Thyroid gland (tissue), 4 donors: ENCODE results near the gene AMZ2. TPM values are rescaled to one million over a fixed set of nuclear protein-coding genes. Genes with fewer than 3 reads are reported as not detected.

ENCODE experiments used
- DNase-seq, 2 donors: peaks; one replicate each; pipeline ENCODE4 v3.0.0-alpha.2; 2019
- H3K27ac ChIP-seq, 3 donors: fragments of 200-600 bp; sonication (generic); 1 replicate in 2 of 3; 2 replicates in 1 of 3; pipeline ENCODE4 v1.5.1; 2016 to 2019; ENCODE audit warnings: mild to moderate bottlenecking in 1 of 3, moderate library complexity in 1 of 3
- H3K27me3 ChIP-seq: fragments of 200-600 bp; sonication (generic); one replicate; pipeline ENCODE4 v1.5.1; 2019
- H3K36me3 ChIP-seq, 2 donors: fragments of 200-600 bp; sonication (generic); one replicate each; pipeline ENCODE4 v1.5.1; 2016 to 2019
- H3K4me1 ChIP-seq, 2 donors: fragments of 200-600 bp; sonication (generic); one replicate each; pipeline ENCODE4 v1.5.1; 2017 to 2019
- H3K4me3 ChIP-seq, 3 donors: fragments of 200-600 bp; sonication (generic); replicated peaks in 1 of 3; 1 replicate in 2 of 3; 2 replicates in 1 of 3; pipeline ENCODE4 v1.5.1; 2016; ENCODE audit warnings: mild to moderate bottlenecking in 1 of 3
- H3K9me3 ChIP-seq: fragments of 200-600 bp; sonication (generic); one replicate; pipeline ENCODE4 v1.5.1; 2017
- CTCF ChIP-seq, 6 experiments: fragments of 200-600 bp in 3 of 6; fragments of 450-650 bp in 3 of 6; sonication (generic) in 3 of 6; IDR thresholded peaks; one replicate each; pipeline ENCODE4 v1.5.1; 2016 to 2019; ENCODE audit warnings: antibody characterized with exemption in 6 of 6, mild to moderate bottlenecking in 2 of 6, inconsistent platforms in 1 of 6, moderate library complexity in 1 of 6
- POLR2A ChIP-seq, 2 donors: fragments of 450-650 bp; IDR thresholded peaks; one replicate each; pipeline ENCODE4 v1.6.1; 2017; ENCODE audit warnings: antibody characterized with exemption in 2 of 2, mild to moderate bottlenecking in 2 of 2, moderate library complexity in 1 of 2
- WGBS, 2 donors: methylation state at CpG; one replicate each; pipeline ENCODE4 v1.1.5; 2017; 5-methylcytosine and 5-hydroxymethylcytosine counted together
- intact Hi-C: fragments of 100-400 bp; cut with DNase I; formaldehyde crosslinking; loops from one replicate; pipeline ENCODE4 v1.15.1; 2023
- total RNA-seq, 4 donors: library from RNA; depleted of rRNA; stranded (reverse); fragments of >200 nt; gene quantifications; one replicate each; pipeline ENCODE4 v1.2.3, GENCODE V29; 2016

The AMZ2 gene
- total RNA-seq, 4 donors from 2014 or later: 25.0 to 72.1 (median 63.1) TPM

DNA sequence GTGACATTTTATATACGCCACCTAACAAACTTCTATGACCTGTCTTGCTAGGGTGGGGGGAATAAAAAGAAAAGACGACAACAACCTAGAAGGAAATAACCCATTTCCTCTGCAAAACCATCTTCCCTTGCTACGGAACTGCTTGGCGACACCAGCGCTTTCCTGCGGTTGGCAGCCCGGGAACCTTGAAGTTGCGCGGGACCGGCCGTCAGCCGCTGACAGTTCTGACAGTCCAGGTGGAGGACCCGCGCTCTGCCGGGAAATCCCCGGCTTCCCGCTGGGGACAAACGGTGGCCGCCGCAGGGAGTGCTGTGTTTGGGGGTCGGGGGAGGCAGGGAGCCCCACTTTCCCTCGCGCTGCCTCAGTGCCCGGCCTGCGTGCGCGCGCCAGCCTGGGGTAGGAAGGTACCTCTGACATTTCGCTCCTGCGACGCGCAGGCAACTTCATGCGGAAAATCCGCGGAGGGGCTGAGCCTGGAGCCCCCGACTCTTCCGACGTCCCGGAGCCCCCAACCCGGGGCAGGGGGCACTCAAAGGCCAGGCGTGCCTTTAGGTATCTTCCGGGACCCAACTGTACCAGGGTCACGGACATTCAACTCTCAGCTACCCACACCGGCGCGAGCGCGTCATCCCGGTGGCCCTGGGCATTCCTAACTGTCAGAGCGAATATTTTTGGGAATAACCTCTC is 42.6 kb downstream of the AMZ2 start:
- H3K27me3 ChIP-seq: no peaks in the 10 kb centered on the region
- DNase-seq: peak; percentile 35 to 61
- no peak for TF ChIP-seq POLR2A (IDR thresholded peaks at IDR 0.05)
- no peak for TF ChIP-seq CTCF (IDR thresholded peaks at IDR 0.05)
- no peaks in the 10 kb centered on the region for H3K36me3 ChIP-seq
- peak overlapping the region; percentile 2 to 81 (median 34) for H3K4me3 ChIP-seq
- no peaks in the 10 kb centered on the region for H3K9me3 ChIP-seq
- WGBS, 2 donors: 1 to 2% methylated on average over 34 to 36 of the region's 50 CpGs
- H3K27ac ChIP-seq: peak overlapping the region in 1 of 3 donors; percentile 15
- H3K4me1 ChIP-seq: peaks cover 3 to 8% of the 10 kb centered on the region in 2 donors
- intact Hi-C loops: no loop called here

- no peaks in the 10 kb centered on the region for H3K36me3 ChIP-seq
- peaks cover 3 to 8% of the 10 kb centered on the region in 2 donors for H3K4me1 ChIP-seq
- no peaks in the 10 kb centered on the region for H3K9me3 ChIP-seq
- peak; percentile 56 to 75 for DNase-seq
- no peaks in the 10 kb centered on the region for H3K27me3 ChIP-seq
- intact Hi-C loops: no loop called here
- peak within 1 kb of the TSS; percentile 34 to 81 (median 64) for H3K4me3 ChIP-seq
- 0 to 2% methylated on average over 11 to 23 of the region's 96 CpGs for WGBS, 2 donors
- H3K27ac ChIP-seq: peak within 1 kb of the TSS; percentile 36 to 75 (median 59)
- TF ChIP-seq POLR2A (IDR thresholded peaks at IDR 0.05): no peak
- no peak for TF ChIP-seq CTCF (IDR thresholded peaks at IDR 0.05)
Observed at GRCh38 chr17:68290955-68291835, 43.4 kb downstream of the AMZ2 start, which contains the start of the genes ARSG and SLC16A6. Gene ARSG (plus strand): TSS chr17:68291495. CDS start chr17:68307494, 15,999 bp downstream. Gene SLC16A6 (minus strand): TSS chr17:68291127. CDS start chr17:68278320, 12,807 bp downstream.

DNA sequence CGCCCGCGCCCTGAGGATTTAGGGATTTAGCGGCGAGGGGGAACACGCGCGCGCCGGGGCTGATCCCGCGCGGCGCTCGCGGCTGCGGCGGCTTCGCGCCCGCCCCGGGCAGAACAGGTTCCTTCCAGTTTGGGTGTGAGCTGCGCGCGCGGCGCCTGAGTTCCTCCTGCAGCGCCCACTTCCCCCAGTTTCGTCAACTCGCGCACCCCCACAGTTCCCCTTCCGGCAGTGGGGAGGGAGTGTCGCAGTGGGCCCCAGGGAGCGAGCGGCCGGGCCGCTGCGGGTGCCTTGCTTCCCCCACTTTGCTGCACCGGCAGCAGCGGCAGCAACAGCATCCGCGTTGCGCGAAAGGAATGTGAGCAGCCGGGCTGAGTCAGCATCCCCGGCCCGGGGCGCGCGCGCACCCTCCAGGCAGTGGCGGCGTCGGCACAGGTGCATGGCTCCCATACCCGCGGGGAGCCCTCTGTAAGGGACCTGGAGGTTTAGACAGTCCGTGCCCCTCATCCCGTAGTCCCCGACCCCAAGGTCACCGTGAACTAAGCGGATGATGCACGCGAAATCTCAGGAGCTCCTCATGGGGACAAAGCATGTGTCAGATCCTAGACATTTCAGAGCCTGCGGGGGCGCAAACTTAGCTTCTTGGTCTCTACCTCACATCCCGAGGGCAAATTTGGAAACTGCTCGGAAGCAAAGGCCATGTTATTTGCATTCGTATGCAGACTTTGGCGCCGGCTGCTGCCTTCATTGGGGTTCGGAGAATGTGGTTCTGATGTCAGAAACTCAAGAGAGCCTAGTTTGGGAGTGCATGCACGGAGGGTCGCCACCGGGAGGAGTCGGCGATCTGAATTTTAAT is 44.2 kb downstream of the AMZ2 start:
- TF ChIP-seq POLR2A (IDR thresholded peaks at IDR 0.05): peak in 1 of 2 donors; percentile 35
- no peak for TF ChIP-seq CTCF (IDR thresholded peaks at IDR 0.05)
- H3K27me3 ChIP-seq: no peaks in the 10 kb centered on the region
- intact Hi-C loops: no loop called here
- peak overlapping the region; percentile 36 to 75 (median 59) for H3K27ac ChIP-seq
- no peaks in the 10 kb centered on the region for H3K36me3 ChIP-seq
- peak overlapping the region; percentile 10 to 81 (median 64) for H3K4me3 ChIP-seq
- peak; percentile 57 to 77 for DNase-seq
- 4% methylated on average over 11 to 13 of the region's 76 CpGs for WGBS, 2 donors
- peaks cover 3 to 8% of the 10 kb centered on the region in 2 donors for H3K4me1 ChIP-seq
- H3K9me3 ChIP-seq: no peaks in the 10 kb centered on the region

DNA sequence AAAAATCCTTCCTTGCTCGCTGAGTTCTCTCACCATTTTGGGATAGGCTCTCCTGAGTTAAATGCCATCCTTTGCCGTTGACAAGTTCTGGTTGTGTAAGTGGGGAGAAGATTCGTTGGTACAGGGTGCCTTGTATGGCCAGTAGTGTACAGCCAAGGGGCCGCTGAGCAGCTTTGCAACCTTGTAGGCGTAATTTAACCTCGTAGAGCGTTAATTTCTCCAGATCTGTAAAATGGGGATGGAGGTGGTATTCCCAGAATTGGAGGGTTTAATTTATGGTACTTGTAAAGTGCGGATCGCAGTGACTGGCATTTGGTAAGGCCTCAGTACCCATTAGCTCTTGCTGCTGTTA is 44.8 kb downstream of the AMZ2 start:
- Histone ChIP-seq H3K27ac (no peak overlapping the region), H3K4me1 (peaks cover 3 to 8% of the 10 kb centered on the region in 2 donors), H3K4me3 (no peak overlapping the region), H3K27me3 (no peaks in the 10 kb centered on the region), H3K9me3 (no peaks in the 10 kb centered on the region), H3K36me3 (no peaks in the 10 kb centered on the region)
- TF ChIP-seq POLR2A (IDR thresholded peaks at IDR 0.05): no peak
- TF ChIP-seq CTCF (IDR thresholded peaks at IDR 0.05): no peak
- WGBS, 2 donors: 52 to 56% methylated on average over 9 of the region's 9 CpGs
- DNase-seq: no peak
- intact Hi-C loops: no loop called here
